Liver (tissue), 3 donors: ENCODE data around the gene CISTR.

ENCODE experiments used
- ATF3 ChIP-seq: IDR thresholded peaks from 2 replicates; pipeline ENCODE4 v1.6.1; 2016; ENCODE audit warnings: antibody characterized with exemption
- CTCF ChIP-seq: fragments of 150-350 bp; IDR thresholded peaks from 2 replicates; pipeline ENCODE4 v1.5.1; 2017; ENCODE audit warnings: improper control_type of control experiment, low read depth, low read length; ENCODE audit not compliant: missing input control
- REST ChIP-seq: IDR thresholded peaks from 2 replicates; pipeline ENCODE4 v1.6.1; 2016; ENCODE audit warnings: antibody characterized with exemption, mild to moderate bottlenecking
- ZBTB33 ChIP-seq: IDR thresholded peaks from 2 replicates; pipeline ENCODE4 v1.6.1; 2016; ENCODE audit warnings: antibody characterized with exemption
- donor health status: healthy.
- donor health status: healthy.

GRCh38 chr12:53696655-53697331 is 55.0 kb downstream of the CISTR start:
- TF ChIP-seq ATF3 (no peak), REST (no peak), ZBTB33 (no peak), CTCF (no peak)
